Natural killer cell (primary cell): ENCODE results near the gene DDRGK1. TPM values are rescaled to one million over a fixed set of nuclear protein-coding genes. Genes with fewer than 3 reads are reported as not detected.

Experiments used
- ATAC-seq, 3 donors: fragments of 150-1000 bp in 2 of 3; fragments of 200-7000 bp in 1 of 3; cut with Tn5 transposase; 1 replicate in 1 of 3; 2 replicates in 2 of 3; pipeline ENCODE4 v1.10.0; 2021; ENCODE audit warnings: mild to moderate bottlenecking in 2 of 3, moderate library complexity in 2 of 3
- DNase-seq, 2 donors: peaks; one replicate each; pipeline versions ENCODE4 v3.0.0 to v3.0.0-alpha.2; 2013 to 2021; ENCODE audit warnings: mixed read lengths in 1 of 2
- H3K27ac ChIP-seq: one replicate; pipeline ENCODE4 v1.5.1; 2013; ENCODE audit warnings: mild to moderate bottlenecking, low read length
- H3K27me3 ChIP-seq: one replicate; pipeline ENCODE4 v1.6.1; 2013; ENCODE audit warnings: low read length; ENCODE audit not compliant: control insufficient read depth, insufficient read depth
- H3K36me3 ChIP-seq: one replicate; pipeline ENCODE4 v1.6.1; 2013; ENCODE audit warnings: low read length; ENCODE audit not compliant: control insufficient read depth, insufficient read depth
- H3K4me1 ChIP-seq: one replicate; pipeline ENCODE4 v1.6.1; 2013; ENCODE audit warnings: low read length; ENCODE audit not compliant: control insufficient read depth, insufficient read depth
- H3K4me3 ChIP-seq: one replicate; pipeline ENCODE4 v1.5.1; 2013; ENCODE audit warnings: low read length
- H3K9me3 ChIP-seq: one replicate; pipeline ENCODE4 v1.6.1; 2013; ENCODE audit warnings: low read length; ENCODE audit not compliant: control insufficient read depth, insufficient read depth
- H3K27ac Mint-ChIP-seq, 2 donors: one replicate each; pipeline ENCODE4 v1.8.0; 2022; ENCODE audit warnings: mild to moderate bottlenecking in 2 of 2, mixed read lengths in 2 of 2, moderate library complexity in 1 of 2
- H3K27me3 Mint-ChIP-seq, 2 donors: one replicate each; pipeline ENCODE4 v1.8.0; 2022; ENCODE audit warnings: low read depth in 2 of 2, mixed read lengths in 2 of 2
- H3K36me3 Mint-ChIP-seq: one replicate; pipeline ENCODE4 v1.8.0; 2022; ENCODE audit warnings: mixed read lengths
- H3K4me1 Mint-ChIP-seq, 2 donors: one replicate each; pipeline ENCODE4 v1.8.0; 2022; ENCODE audit warnings: mixed read lengths in 2 of 2
- H3K4me3 Mint-ChIP-seq: one replicate; pipeline ENCODE4 v1.8.0; 2022; ENCODE audit warnings: mild to moderate bottlenecking, moderate library complexity, mixed read lengths
- H3K9me3 Mint-ChIP-seq, 2 donors: one replicate each; pipeline ENCODE4 v1.8.0; 2022; ENCODE audit warnings: mixed read lengths in 2 of 2
- WGBS: methylation state at CpG from one replicate; pipeline ENCODE4 v1.1.7; 2013; ENCODE audit warnings: missing lambda C conversion rate; ENCODE audit not compliant: insufficient coverage; 5-methylcytosine and 5-hydroxymethylcytosine counted together
- intact Hi-C: fragments of 100-400 bp; cut with micrococcal nuclease; formaldehyde crosslinking; loops from one replicate; pipeline ENCODE4 v1.14.2; 2022
- total RNA-seq, 4 donors: library from RNA; stranded (reverse); fragments of 120-200 nt in 1 of 4; gene quantifications; one replicate each; pipeline versions ENCODE4 v1.2.3 to v1.2.4, GENCODE V29; 2013 to 2022
- TF ChIP-seq, protein P1 (sequence below): fragments of 200-600 bp; IDR thresholded peaks from one replicate; pipeline ENCODE4 v1.8.0; 2022; ENCODE audit warnings: antibody characterized with exemption

DDRGK1 gene
- total RNA-seq, 3 donors from 2014 or later (not counting 1 experiment from before 2014, with no cell fraction given): 47.8 to 52.6 (median 52.4) TPM

DNA sequence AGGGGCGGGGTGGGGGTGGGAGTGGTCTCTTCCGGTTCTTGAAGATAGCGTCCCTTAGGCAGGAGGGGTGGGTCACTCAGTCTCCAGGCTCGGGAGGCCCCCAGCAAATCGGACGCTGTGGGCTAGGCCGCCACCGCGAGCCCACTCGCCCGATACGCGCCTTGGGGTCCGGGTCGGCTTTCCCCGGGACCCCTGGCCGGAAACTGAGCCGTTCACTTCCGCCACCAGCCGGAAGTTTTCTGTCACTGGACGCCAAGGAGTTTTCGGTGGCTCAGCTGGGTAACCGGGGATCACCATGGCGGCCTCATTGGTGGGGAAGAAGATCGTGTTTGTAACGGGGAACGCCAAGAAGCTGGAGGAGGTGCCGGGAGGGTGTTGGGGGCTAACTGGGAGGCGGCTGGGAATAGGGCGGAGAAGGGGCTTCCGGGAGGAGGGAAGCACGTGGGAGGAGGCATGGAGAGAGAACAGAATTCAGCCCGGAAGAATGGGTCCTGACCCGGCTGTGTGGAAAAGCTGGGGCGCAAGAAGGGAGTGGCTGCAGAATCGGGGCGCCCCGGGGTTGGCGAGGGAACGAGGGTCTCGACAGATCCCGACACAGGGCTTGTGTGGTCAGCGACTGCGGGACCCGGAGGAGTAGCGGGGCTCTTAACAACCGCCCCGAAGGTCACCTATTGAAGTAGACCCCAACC is 4.9 kb upstream of the DDRGK1 start, which contains the start of gene ITPA:
Gene ITPA (plus strand): TSS at position 242 of the 689 bp plus-strand sequence. CDS start 54 bp downstream, at position 296.
- Histone ChIP-seq H3K9me3 (no peaks in the 10 kb centered on the region), H3K27me3 (no peaks in the 10 kb centered on the region), H3K4me1 (peaks cover 19% of the 10 kb centered on the region), H3K27ac (peak within 1 kb of the TSS; percentile 85), H3K36me3 (peaks cover 9% of the 10 kb centered on the region), H3K4me3 (peak within 1 kb of the TSS; percentile 83)
- DNase-seq (peak; percentile 51 to 75), ATAC-seq (peak; percentile 24 to 42 (median 40))
- Mint-ChIP-seq H3K27ac (peak within 1 kb of the TSS; percentile 83 to 92), H3K9me3 (no peaks in the 10 kb centered on the region), H3K4me1 (peaks cover 21 to 42% of the 10 kb centered on the region in 2 donors), H3K27me3 (no peaks in the 10 kb centered on the region), H3K4me3 (peak within 1 kb of the TSS; percentile 86), H3K36me3 (no peaks in the 10 kb centered on the region)
- WGBS: under 1% methylated on average over 48 of the region's 48 CpGs
- TF ChIP-seq, protein P1, sequence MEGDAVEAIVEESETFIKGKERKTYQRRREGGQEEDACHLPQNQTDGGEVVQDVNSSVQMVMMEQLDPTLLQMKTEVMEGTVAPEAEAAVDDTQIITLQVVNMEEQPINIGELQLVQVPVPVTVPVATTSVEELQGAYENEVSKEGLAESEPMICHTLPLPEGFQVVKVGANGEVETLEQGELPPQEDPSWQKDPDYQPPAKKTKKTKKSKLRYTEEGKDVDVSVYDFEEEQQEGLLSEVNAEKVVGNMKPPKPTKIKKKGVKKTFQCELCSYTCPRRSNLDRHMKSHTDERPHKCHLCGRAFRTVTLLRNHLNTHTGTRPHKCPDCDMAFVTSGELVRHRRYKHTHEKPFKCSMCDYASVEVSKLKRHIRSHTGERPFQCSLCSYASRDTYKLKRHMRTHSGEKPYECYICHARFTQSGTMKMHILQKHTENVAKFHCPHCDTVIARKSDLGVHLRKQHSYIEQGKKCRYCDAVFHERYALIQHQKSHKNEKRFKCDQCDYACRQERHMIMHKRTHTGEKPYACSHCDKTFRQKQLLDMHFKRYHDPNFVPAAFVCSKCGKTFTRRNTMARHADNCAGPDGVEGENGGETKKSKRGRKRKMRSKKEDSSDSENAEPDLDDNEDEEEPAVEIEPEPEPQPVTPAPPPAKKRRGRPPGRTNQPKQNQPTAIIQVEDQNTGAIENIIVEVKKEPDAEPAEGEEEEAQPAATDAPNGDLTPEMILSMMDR: no peak
- intact Hi-C loops: loop anchor here (2.0 kb wide), 1 partner anchor 51 kb away; the partner anchor contains the start of genes FASTKD5 and UBOX5

DNA sequence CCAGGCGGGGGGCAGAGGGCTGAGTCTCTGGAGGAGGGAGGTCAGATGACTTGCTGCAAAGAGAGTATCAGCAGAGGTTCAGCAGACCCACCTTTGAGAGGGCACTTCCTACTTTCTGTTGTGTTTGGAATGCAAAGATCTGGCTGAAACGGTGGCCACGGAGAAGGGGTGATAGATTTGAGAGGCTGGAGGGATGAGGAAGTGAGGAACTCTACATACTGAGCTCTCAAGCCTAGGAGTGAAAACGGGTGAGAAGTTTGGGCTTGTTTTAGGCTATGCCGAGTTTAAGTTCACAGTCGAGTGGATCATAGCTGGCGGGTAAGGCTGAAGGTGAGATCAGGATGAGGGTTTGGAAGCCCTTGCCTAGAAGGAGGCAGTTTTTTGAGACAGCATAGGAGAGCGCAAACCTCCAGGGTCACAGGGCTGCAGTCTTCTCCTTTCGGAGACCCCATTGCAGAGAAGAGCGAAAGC is 4.3 kb upstream of the DDRGK1 start:
- DNase-seq (peak in 1 of 2 donors; percentile 51), ATAC-seq (peak in 1 of 3 donors; percentile 1)
- 3% methylated on average over 10 of the region's 10 CpGs for WGBS
- peaks cover 27 to 48% of the 10 kb centered on the region in 2 donors for H3K4me1 Mint-ChIP-seq
- no peaks in the 10 kb centered on the region for H3K27me3 ChIP-seq
- H3K9me3 ChIP-seq: no peaks in the 10 kb centered on the region
- peak overlapping the region; percentile 85 for H3K27ac ChIP-seq
- TF ChIP-seq, protein P1: no peak
- H3K27me3 Mint-ChIP-seq: no peaks in the 10 kb centered on the region
- peak overlapping the region; percentile 83 to 92 for H3K27ac Mint-ChIP-seq
- peaks cover 22% of the 10 kb centered on the region for H3K4me1 ChIP-seq
- peak overlapping the region; percentile 83 for H3K4me3 ChIP-seq
- intact Hi-C loops: loop anchor here (2.0 kb wide), 1 partner anchor 50 kb away; the partner anchor contains the start of genes FASTKD5 and UBOX5
- no peaks in the 10 kb centered on the region for H3K36me3 Mint-ChIP-seq
- H3K36me3 ChIP-seq: peaks cover 8% of the 10 kb centered on the region
- peak overlapping the region; percentile 86 for H3K4me3 Mint-ChIP-seq
- no peaks in the 10 kb centered on the region for H3K9me3 Mint-ChIP-seq

DNA sequence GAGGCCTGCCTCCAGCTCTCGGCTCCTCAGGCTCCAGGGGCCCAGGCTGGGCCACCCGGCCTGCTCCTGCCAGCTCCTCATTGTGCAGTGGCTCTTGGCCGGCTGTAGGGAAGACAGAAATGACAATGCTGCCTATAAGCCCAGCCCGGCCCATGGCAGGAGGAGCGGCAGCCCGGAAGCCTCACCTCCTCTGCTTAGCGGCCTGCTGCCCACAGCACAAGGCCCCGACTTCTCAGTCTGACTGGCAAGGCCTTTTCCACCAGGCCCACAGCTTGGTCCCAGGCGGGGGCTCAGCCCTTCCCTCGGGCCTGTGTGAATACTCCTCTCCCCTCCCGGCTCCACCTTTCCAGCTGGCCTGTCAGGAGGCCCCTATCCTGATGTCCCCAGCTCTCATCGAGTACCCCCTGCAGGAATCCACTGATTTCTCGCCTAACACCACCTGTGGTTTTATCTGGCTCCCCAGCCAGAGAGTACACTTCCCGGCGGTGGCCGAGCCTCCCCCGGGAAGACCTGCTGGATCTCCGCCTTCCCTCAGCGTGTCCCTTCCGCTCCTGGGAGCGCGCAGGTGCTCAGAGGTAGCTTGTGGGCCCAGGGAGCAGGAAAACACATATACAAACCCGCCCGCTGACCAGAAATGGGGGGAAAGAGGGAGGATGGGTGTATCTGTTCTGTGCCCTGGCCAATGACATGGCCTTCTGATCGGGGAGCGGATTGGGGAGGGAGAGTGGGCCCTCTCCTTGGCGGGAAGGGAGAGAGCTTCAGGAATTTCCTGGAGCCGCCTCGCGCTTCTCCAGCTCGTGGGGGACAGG is 963 bp downstream of the DDRGK1 start:
- intact Hi-C loops: loop anchor here (1.0 kb wide), 1 partner anchor 44 kb away; the partner anchor contains the start of genes FASTKD5 and UBOX5
- Mint-ChIP-seq H3K4me1 (peaks cover 19 to 24% of the 10 kb centered on the region in 2 donors), H3K9me3 (no peaks in the 10 kb centered on the region), H3K36me3 (no peaks in the 10 kb centered on the region), H3K27ac (peak overlapping the region; percentile 92 to 95), H3K27me3 (no peaks in the 10 kb centered on the region), H3K4me3 (peak overlapping the region; percentile 95)
- Histone ChIP-seq H3K27me3 (no peaks in the 10 kb centered on the region), H3K9me3 (no peaks in the 10 kb centered on the region), H3K36me3 (peaks cover 20% of the 10 kb centered on the region), H3K4me1 (peaks cover 18% of the 10 kb centered on the region), H3K4me3 (peak overlapping the region; percentile 90), H3K27ac (peak overlapping the region; percentile 81)
- TF ChIP-seq, protein P1: no peak
- WGBS: 12% methylated on average over 31 of the region's 31 CpGs
- DNase-seq (peak in 1 of 2 donors; percentile 47), ATAC-seq (no peak)
